GM12864 (cell line): Measurements from ENCODE around the gene TENM3.

Experiments
- DNase-seq: peaks from one replicate; pipeline ENCODE4 v3.0.0-alpha.2; 2011; ENCODE audit warnings: low read depth
- H3K4me3 ChIP-seq: 2 replicates; pipeline ENCODE4 v1.5.1; 2011; ENCODE audit warnings: mild to moderate bottlenecking, low read depth, low read length, control low read depth
- TF ChIP-seq, protein P1 (sequence below): IDR thresholded peaks from 2 replicates; pipeline ENCODE4 v1.5.1; 2011; ENCODE audit warnings: low read depth, mild to moderate bottlenecking, moderate library complexity, low read length, control low read depth, inconsistent platforms; ENCODE audit errors: missing control alignments

TENM3 gene

GRCh38 chr4:182684796-182685195 lies 441.6 kb downstream of the TENM3 start:
- no peak overlapping the region for H3K4me3 ChIP-seq
- no peak for DNase-seq

GRCh38 chr4:182688081-182688480 lies 444.9 kb downstream of the TENM3 start:
- TF ChIP-seq, protein P1, sequence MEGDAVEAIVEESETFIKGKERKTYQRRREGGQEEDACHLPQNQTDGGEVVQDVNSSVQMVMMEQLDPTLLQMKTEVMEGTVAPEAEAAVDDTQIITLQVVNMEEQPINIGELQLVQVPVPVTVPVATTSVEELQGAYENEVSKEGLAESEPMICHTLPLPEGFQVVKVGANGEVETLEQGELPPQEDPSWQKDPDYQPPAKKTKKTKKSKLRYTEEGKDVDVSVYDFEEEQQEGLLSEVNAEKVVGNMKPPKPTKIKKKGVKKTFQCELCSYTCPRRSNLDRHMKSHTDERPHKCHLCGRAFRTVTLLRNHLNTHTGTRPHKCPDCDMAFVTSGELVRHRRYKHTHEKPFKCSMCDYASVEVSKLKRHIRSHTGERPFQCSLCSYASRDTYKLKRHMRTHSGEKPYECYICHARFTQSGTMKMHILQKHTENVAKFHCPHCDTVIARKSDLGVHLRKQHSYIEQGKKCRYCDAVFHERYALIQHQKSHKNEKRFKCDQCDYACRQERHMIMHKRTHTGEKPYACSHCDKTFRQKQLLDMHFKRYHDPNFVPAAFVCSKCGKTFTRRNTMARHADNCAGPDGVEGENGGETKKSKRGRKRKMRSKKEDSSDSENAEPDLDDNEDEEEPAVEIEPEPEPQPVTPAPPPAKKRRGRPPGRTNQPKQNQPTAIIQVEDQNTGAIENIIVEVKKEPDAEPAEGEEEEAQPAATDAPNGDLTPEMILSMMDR = no peak
- no peak for DNase-seq
- no peak overlapping the region for H3K4me3 ChIP-seq

More at GRCh38 chr4:182684796-182685195, 441.6 kb downstream of the TENM3 start:
- TF ChIP-seq, protein P1 = no peak

- no peak for DNase-seq
- TF ChIP-seq, protein P1 = no peak
- no peak overlapping the region for H3K4me3 ChIP-seq
Observed at GRCh38 chr4:182694551-182694950, 451.3 kb downstream of the TENM3 start.

DNA sequence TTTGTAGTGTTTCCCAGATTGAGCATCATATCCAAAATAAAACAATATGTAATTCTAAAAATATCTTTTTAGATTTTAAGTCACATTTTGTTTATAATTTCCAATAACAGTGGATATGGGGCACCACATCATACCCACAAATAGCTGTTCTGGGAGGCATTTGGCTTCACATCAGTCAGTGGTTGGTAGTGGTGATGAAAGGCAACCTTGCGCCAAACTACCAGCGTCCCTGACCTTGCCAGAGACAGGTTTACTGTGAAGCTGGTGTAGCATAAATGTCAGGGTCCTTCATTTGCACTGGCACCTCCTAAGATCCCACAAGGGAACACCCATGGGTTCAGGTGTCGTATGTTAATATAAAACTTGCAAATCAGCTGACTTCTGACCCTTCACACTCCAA lies 451.8 kb downstream of the TENM3 start:
- DNase-seq = no peak
- H3K4me3 ChIP-seq = no peak overlapping the region
- TF ChIP-seq, protein P1 = no peak

GRCh38 chr4:182695842-182696241 lies 452.6 kb downstream of the TENM3 start:
- TF ChIP-seq, protein P1 = no peak
- DNase-seq = no peak
- no peak overlapping the region for H3K4me3 ChIP-seq

GRCh38 chr4:182697094-182697493 lies 453.9 kb downstream of the TENM3 start:
- no peak for DNase-seq
- no peak overlapping the region for H3K4me3 ChIP-seq
- TF ChIP-seq, protein P1 = no peak

GRCh38 chr4:182698212-182698611 lies 455.0 kb downstream of the TENM3 start:
- TF ChIP-seq, protein P1 = no peak
- DNase-seq = no peak
- no peak overlapping the region for H3K4me3 ChIP-seq
